Common myeloid progenitor, CD34-positive (primary cell): ENCODE results near the gene CAMTA1.

Experiments used
- CTCF ChIA-PET: fragments of 350-600 bp; sonication (Branson Sonifier 250); formaldehyde crosslinking; loops from one replicate; lab custom pipeline; 2021; ENCODE audit warnings: antibody characterized with exemption; lab: Charles Lee
- POLR2A ChIA-PET: fragments of 350-600 bp; sonication (Branson Sonifier 250); formaldehyde crosslinking; loops from one replicate; lab custom pipeline; 2021; ENCODE audit warnings: antibody characterized with exemption; lab: Charles Lee
- DNase-seq, 3 donors: peaks; one replicate each; pipeline versions ENCODE4 v3.0.0 to v3.0.0-alpha.2; 2013
- H3K27ac ChIP-seq, 2 experiments: 1 replicate in 1 of 2; 2 replicates in 1 of 2; pipeline ENCODE4 v1.7.0; 2013; ENCODE audit warnings: inconsistent platforms in 2 of 2, low read length in 2 of 2, mild to moderate bottlenecking in 2 of 2, low read depth in 1 of 2, moderate library complexity in 1 of 2; ENCODE audit not compliant: severe bottlenecking in 2 of 2, insufficient read depth in 1 of 2, poor library complexity in 1 of 2
- H3K27me3 ChIP-seq, 5 experiments: replicated peaks in 2 of 5; 1 replicate in 3 of 5; 2 replicates in 2 of 5; pipeline versions ENCODE4 v1.6.1 to v1.7.0; 2013; ENCODE audit warnings: low read length in 4 of 5, mild to moderate bottlenecking in 2 of 5, moderate library complexity in 2 of 5, inconsistent platforms in 1 of 5; ENCODE audit not compliant: insufficient read depth in 5 of 5, control insufficient read depth in 4 of 5
- H3K36me3 ChIP-seq, 4 experiments: 1 replicate in 2 of 4; 2 replicates in 2 of 4; pipeline versions ENCODE4 v1.6.1 to v1.7.0; 2013; ENCODE audit warnings: low read length in 3 of 4, control low read depth in 1 of 4, mild to moderate bottlenecking in 1 of 4; ENCODE audit not compliant: control insufficient read depth in 4 of 4, insufficient read depth in 4 of 4
- H3K4me1 ChIP-seq, 4 experiments: 1 replicate in 3 of 4; 2 replicates in 1 of 4; pipeline versions ENCODE4 v1.6.1 to v1.7.1; 2013; ENCODE audit warnings: low read length in 3 of 4, mild to moderate bottlenecking in 3 of 4, control low read depth in 1 of 4, inconsistent platforms in 1 of 4, moderate library complexity in 1 of 4; ENCODE audit not compliant: control insufficient read depth in 4 of 4, insufficient read depth in 4 of 4; ENCODE audit errors: control extremely low read depth in 1 of 4
- H3K4me3 ChIP-seq, 7 experiments: 1 replicate in 4 of 7; 2 replicates in 3 of 7; pipeline versions ENCODE4 v1.5.1 to v1.7.0; 2013; ENCODE audit warnings: mild to moderate bottlenecking in 7 of 7, low read length in 6 of 7, moderate library complexity in 6 of 7, inconsistent platforms in 2 of 7, low read depth in 2 of 7, control low read depth in 1 of 7; ENCODE audit not compliant: insufficient read depth in 4 of 7, control insufficient read depth in 1 of 7; ENCODE audit errors: extremely low read depth in 1 of 7
- H3K9me3 ChIP-seq, 5 experiments: 1 replicate in 4 of 5; 2 replicates in 1 of 5; pipeline versions ENCODE4 v1.6.1 to v1.7.1; 2013; ENCODE audit warnings: low read length in 4 of 5, mild to moderate bottlenecking in 2 of 5, inconsistent platforms in 1 of 5, low read depth in 1 of 5, moderate library complexity in 1 of 5; ENCODE audit not compliant: control insufficient read depth in 4 of 5, insufficient read depth in 2 of 5; ENCODE audit errors: control extremely low read depth in 1 of 5
- WGBS: methylation state at CpG from one replicate; pipeline ENCODE4 v1.1.5; 2013; ENCODE audit not compliant: insufficient coverage; 5-methylcytosine and 5-hydroxymethylcytosine counted together

The CAMTA1 gene

GRCh38 chr1:7442918-7443317, 657.7 kb downstream of the CAMTA1 start:
- DNase-seq = no peak
- ChIA-PET POLR2A (no interaction called here), CTCF (no interaction called here)
- no peaks in the 10 kb centered on the region for H3K27me3 ChIP-seq
- no peak overlapping the region for H3K27ac ChIP-seq
- no peak overlapping the region for H3K4me3 ChIP-seq
- WGBS = 95% methylated on average over 6 of the region's 6 CpGs
- no peaks in the 10 kb centered on the region for H3K9me3 ChIP-seq
- H3K4me1 ChIP-seq = no peaks in the 10 kb centered on the region
- no peaks in the 10 kb centered on the region for H3K36me3 ChIP-seq

DNA sequence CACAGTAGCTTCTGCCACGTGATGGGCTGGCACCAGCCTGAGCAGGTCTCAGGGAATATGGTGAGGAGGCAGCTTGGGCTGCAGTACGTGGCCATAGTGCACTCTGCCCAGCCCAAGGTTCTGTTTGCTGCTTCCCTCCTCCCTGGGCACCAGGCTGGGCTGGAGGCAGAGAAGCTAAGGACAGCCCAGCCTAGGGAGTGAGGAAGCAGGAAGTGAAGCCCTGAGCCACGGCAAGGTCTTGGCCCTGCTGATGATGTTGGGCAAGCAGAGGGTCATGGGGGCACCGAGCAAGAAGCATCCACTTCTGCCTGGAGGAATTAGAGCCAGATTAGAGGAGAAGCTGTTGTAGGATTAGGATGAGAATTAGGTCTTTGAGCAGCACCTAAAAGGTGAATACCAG, 659.1 kb downstream of the CAMTA1 start:
- Histone ChIP-seq H3K4me3 (no peak overlapping the region), H3K27ac (no peak overlapping the region), H3K9me3 (no peaks in the 10 kb centered on the region), H3K36me3 (no peaks in the 10 kb centered on the region), H3K4me1 (no peaks in the 10 kb centered on the region), H3K27me3 (no peaks in the 10 kb centered on the region)
- ChIA-PET POLR2A (no interaction called here), CTCF (no interaction called here)
- WGBS = 92% methylated on average over 3 of the region's 4 CpGs
- DNase-seq = no peak

DNA sequence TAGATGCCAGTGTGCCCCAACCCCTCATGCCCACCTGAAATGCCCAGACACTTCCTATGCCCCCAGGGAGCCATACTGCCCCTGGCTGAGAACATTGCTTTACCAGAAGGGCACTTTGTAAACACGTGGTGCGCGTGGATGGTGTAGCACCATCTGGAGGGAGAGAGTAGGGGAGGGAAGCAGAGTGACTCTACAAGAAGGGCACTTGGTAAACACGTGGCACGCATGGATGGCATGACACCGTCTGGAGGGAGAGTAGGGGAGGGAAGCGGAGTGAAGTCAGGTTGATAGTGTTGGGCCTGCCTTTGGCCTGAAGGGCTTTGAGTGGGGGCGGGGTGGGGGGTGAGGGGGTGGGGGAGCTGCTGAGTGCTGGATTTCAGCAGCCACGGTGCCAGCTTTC, 661.8 kb downstream of the CAMTA1 start:
- ChIA-PET POLR2A (no interaction called here), CTCF (interaction anchor here (1.2 kb wide), 1 partner anchor 39 kb away, joined by 3 read pairs; no protein-coding TSS in a partner anchor)
- no peaks in the 10 kb centered on the region for H3K27me3 ChIP-seq
- 91% methylated on average over 4 of the region's 9 CpGs for WGBS
- H3K36me3 ChIP-seq = no peaks in the 10 kb centered on the region
- H3K27ac ChIP-seq = no peak overlapping the region
- no peak overlapping the region for H3K4me3 ChIP-seq
- H3K4me1 ChIP-seq = no peaks in the 10 kb centered on the region
- no peak for DNase-seq
- no peaks in the 10 kb centered on the region for H3K9me3 ChIP-seq

DNA sequence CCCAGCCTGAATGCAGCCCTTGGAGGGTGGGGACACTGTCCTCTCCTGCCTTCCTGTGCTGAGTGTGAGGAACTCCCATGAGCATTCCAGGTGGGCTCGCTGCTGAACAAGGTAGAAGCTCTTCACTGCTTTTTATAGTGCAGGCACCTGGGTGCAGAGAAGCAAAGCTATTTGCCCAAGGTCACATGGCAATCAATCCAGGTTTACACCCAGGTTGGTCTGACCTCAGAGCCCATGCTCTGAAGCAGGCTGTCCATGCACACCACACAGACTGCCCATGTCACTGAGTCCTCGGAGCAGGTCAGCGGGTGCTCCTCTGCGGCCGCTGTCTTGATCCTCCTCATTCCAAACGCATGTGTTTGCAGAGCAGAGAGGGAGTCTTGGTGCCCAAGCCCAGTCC, 662.5 kb downstream of the CAMTA1 start:
- no peak overlapping the region for H3K27ac ChIP-seq
- CTCF ChIA-PET = no interaction called here
- no peak for DNase-seq
- no peak overlapping the region for H3K4me3 ChIP-seq
- no peaks in the 10 kb centered on the region for H3K27me3 ChIP-seq
- no peaks in the 10 kb centered on the region for H3K4me1 ChIP-seq
- POLR2A ChIA-PET = no interaction called here
- WGBS = 93% methylated on average over 5 of the region's 6 CpGs
- no peaks in the 10 kb centered on the region for H3K36me3 ChIP-seq
- H3K9me3 ChIP-seq = no peaks in the 10 kb centered on the region

DNA sequence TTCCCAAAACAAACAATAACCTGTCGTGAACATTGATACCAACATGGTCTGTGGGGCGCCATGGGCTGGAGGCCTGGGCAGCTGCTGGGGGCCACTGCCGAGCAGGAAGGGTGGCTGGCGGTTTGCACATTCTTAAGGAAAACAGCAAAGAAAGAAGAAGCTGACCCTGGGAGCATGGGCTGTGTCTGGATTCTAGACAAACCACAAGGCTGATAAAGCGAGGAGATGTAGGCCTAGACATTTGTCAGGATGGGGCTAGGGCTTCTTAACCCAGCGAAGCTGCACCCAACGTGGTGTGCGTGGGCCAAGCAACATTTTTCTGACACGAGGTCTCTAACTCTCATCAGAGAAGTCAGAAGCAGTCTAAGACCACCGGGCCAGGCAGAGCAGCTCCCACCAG, 663.7 kb downstream of the CAMTA1 start:
- H3K27ac ChIP-seq = no peak overlapping the region
- DNase-seq = no peak
- WGBS = 97% methylated on average over 10 of the region's 10 CpGs
- H3K9me3 ChIP-seq = no peaks in the 10 kb centered on the region
- H3K4me3 ChIP-seq = no peak overlapping the region
- no peaks in the 10 kb centered on the region for H3K36me3 ChIP-seq
- ChIA-PET POLR2A (no interaction called here), CTCF (interaction anchor here (0.6 kb wide), 1 partner anchor 770 kb away, joined by 3 read pairs; no protein-coding TSS in a partner anchor)
- no peaks in the 10 kb centered on the region for H3K27me3 ChIP-seq
- peaks cover 0 to 2% (median 0%) of the 10 kb centered on the region in 4 experiments for H3K4me1 ChIP-seq

GRCh38 chr1:7449750-7450149, 664.5 kb downstream of the CAMTA1 start:
- ChIA-PET POLR2A (no interaction called here), CTCF (no interaction called here)
- Histone ChIP-seq H3K27ac (no peak overlapping the region), H3K9me3 (no peaks in the 10 kb centered on the region), H3K4me3 (no peak overlapping the region), H3K27me3 (no peaks in the 10 kb centered on the region), H3K36me3 (no peaks in the 10 kb centered on the region), H3K4me1 (peaks cover 0 to 5% (median 0%) of the 10 kb centered on the region in 4 experiments)
- no peak for DNase-seq
- WGBS = 90% methylated on average over 5 of the region's 7 CpGs

GRCh38 chr1:7450838-7451237, 665.6 kb downstream of the CAMTA1 start:
- CTCF ChIA-PET = interaction anchor here (1.3 kb wide), 1 partner anchor 10 kb away, joined by 3 read pairs; no protein-coding TSS in a partner anchor
- H3K27me3 ChIP-seq = no peaks in the 10 kb centered on the region
- no peak overlapping the region for H3K4me3 ChIP-seq
- WGBS = 93% methylated on average over 5 of the region's 5 CpGs
- H3K36me3 ChIP-seq = no peaks in the 10 kb centered on the region
- no peaks in the 10 kb centered on the region for H3K9me3 ChIP-seq
- POLR2A ChIA-PET = no interaction called here
- no peak for DNase-seq
- H3K4me1 ChIP-seq = peaks cover 0 to 5% (median 0%) of the 10 kb centered on the region in 4 experiments
- H3K27ac ChIP-seq = no peak overlapping the region
